Neural cell (in vitro differentiated cells): Measurements from ENCODE around the gene JADE2. TPM values are rescaled to one million over a fixed set of nuclear protein-coding genes. Genes with fewer than 3 reads are reported as not detected.

Experiments used
- H2AFZ ChIP-seq: fragments of 200-600, 300-800 bp; sonication (generic), shearing (Covaris generic); 2 replicates; pipeline ENCODE4 v1.6.0; 2014; ENCODE audit warnings: low read depth, mild to moderate bottlenecking, antibody characterized with exemption, low read length, moderate library complexity
- H3F3A ChIP-seq: fragments of 200-600 bp; shearing (Covaris generic); 2 replicates; pipeline ENCODE4 v1.6.1; 2016; ENCODE audit warnings: mild to moderate bottlenecking, moderate library complexity, mixed read lengths, antibody characterized with exemption, low read length; ENCODE audit not compliant: insufficient read depth, poor library complexity, severe bottlenecking
- H3K27ac ChIP-seq: fragments of 200-600, 300-800 bp; sonication (generic), shearing (Covaris generic); 2 replicates; pipeline ENCODE4 v1.5.1; 2014; ENCODE audit warnings: mild to moderate bottlenecking, low read length, moderate library complexity
- H3K27me3 ChIP-seq: fragments of 300-800, 200-600 bp; sonication (generic), shearing (Covaris generic); 2 replicates; pipeline ENCODE4 v1.6.0; 2014; ENCODE audit warnings: mild to moderate bottlenecking, low read depth, low read length, moderate library complexity; ENCODE audit not compliant: insufficient read depth
- H3K36me3 ChIP-seq: fragments of 300-800, 200-600 bp; sonication (generic), shearing (Covaris generic); 2 replicates; pipeline ENCODE4 v1.5.1; 2014; ENCODE audit warnings: mild to moderate bottlenecking, antibody characterized with exemption, low read length, moderate library complexity; ENCODE audit not compliant: insufficient read depth
- H3K4me2 ChIP-seq: fragments of 300-800, 200-600 bp; sonication (generic), shearing (Covaris generic); 2 replicates; pipeline ENCODE4 v1.6.0; 2014; ENCODE audit warnings: mild to moderate bottlenecking, low read length
- H3K4me3 ChIP-seq: fragments of 300-800, 200-600 bp; sonication (generic), shearing (Covaris generic); 2 replicates; pipeline ENCODE4 v1.5.1; 2014; ENCODE audit warnings: mild to moderate bottlenecking, low read length, moderate library complexity
- H3K79me2 ChIP-seq: fragments of 200-600 bp; shearing (Covaris generic); replicated peaks from 2 replicates; pipeline ENCODE4 v1.6.0; 2014; ENCODE audit warnings: mild to moderate bottlenecking, low read length, moderate library complexity; ENCODE audit not compliant: insufficient read depth
- H3K9ac ChIP-seq: fragments of 300-800, 200-600 bp; sonication (generic), shearing (Covaris generic); 2 replicates; pipeline ENCODE4 v1.6.1; 2016; ENCODE audit warnings: mild to moderate bottlenecking, low read length, mixed read lengths
- H3K9me2 ChIP-seq: fragments of 200-600 bp; shearing (Covaris generic); 2 replicates; pipeline ENCODE4 v1.6.1; 2016; ENCODE audit warnings: mild to moderate bottlenecking, low read length, mixed read lengths; ENCODE audit not compliant: insufficient read depth
- H3K9me3 ChIP-seq: fragments of 200-600, 300-800 bp; sonication (generic), shearing (Covaris generic); 2 replicates; pipeline ENCODE4 v1.6.1; 2016; ENCODE audit warnings: mild to moderate bottlenecking, mixed run types, low read length, moderate library complexity, mixed read lengths
- H4K20me1 ChIP-seq: fragments of 200-600 bp; shearing (Covaris generic); 2 replicates; pipeline ENCODE4 v1.6.1; 2016; ENCODE audit warnings: mild to moderate bottlenecking, mixed run types; ENCODE audit not compliant: insufficient read depth
- CTCF ChIP-seq: fragments of 450-650 bp; IDR thresholded peaks from 2 replicates; pipeline ENCODE4 v1.5.1; 2014; ENCODE audit warnings: antibody characterized with exemption, mild to moderate bottlenecking, moderate library complexity; ENCODE audit not compliant: poor library complexity, severe bottlenecking
- EP300 ChIP-seq: fragments of 450-650 bp; conservative IDR thresholded peaks from 2 replicates; pipeline ENCODE4 v1.6.1; 2014; ENCODE audit warnings: antibody characterized with exemption, mild to moderate bottlenecking, moderate library complexity; ENCODE audit not compliant: poor library complexity, severe bottlenecking
- EZH2 ChIP-seq: fragments of 200-600, 300-800 bp; shearing (Covaris generic), sonication (generic); IDR thresholded peaks from 2 replicates; pipeline ENCODE4 v1.6.1; 2014; ENCODE audit warnings: antibody characterized with exemption, low read length, borderline replicate concordance, mild to moderate bottlenecking; ENCODE audit not compliant: insufficient read depth, poor library complexity, severe bottlenecking
- MXI1 ChIP-seq: fragments of 450-650 bp; conservative IDR thresholded peaks from 2 replicates; pipeline ENCODE4 v1.6.1; 2014; ENCODE audit warnings: antibody characterized with exemption, mild to moderate bottlenecking; ENCODE audit not compliant: poor library complexity, severe bottlenecking
- POLR2AphosphoS5 ChIP-seq: IDR thresholded peaks from 2 replicates; pipeline ENCODE4 v1.6.1; 2012
- RAD21 ChIP-seq: fragments of 450-650 bp; conservative IDR thresholded peaks from 2 replicates; pipeline ENCODE4 v1.6.1; 2014; ENCODE audit warnings: antibody characterized with exemption, mild to moderate bottlenecking, moderate library complexity
- REST ChIP-seq: IDR thresholded peaks from 2 replicates; pipeline ENCODE4 v1.6.1; 2012; ENCODE audit warnings: borderline replicate concordance
- SMC3 ChIP-seq: fragments of 450-650 bp; conservative IDR thresholded peaks from 2 replicates; pipeline ENCODE4 v1.6.1; 2014; ENCODE audit warnings: antibody characterized with exemption, mild to moderate bottlenecking, moderate library complexity; ENCODE audit not compliant: poor library complexity
- TAF1 ChIP-seq: IDR thresholded peaks from 2 replicates; pipeline ENCODE4 v1.6.1; 2012; ENCODE audit warnings: low read depth
- polyA plus RNA-seq: library from polyadenylated mRNA; depleted of rRNA; stranded (reverse); fragments of >200 nt; gene quantifications from 2 replicates; pipeline ENCODE4 v1.2.3, GENCODE V29; 2014

The JADE2 gene
- polyA plus RNA-seq, 1 donor from 2014 or later = 1.9 TPM

- Histone ChIP-seq H4K20me1 (no peaks in the 10 kb centered on the region), H3F3A (no peaks in the 10 kb centered on the region), H2AFZ (no peak overlapping the region), H3K9me3 (no peaks in the 10 kb centered on the region), H3K79me2 (no peaks in the 10 kb centered on the region), H3K4me3 (no peak overlapping the region), H3K27ac (no peak overlapping the region), H3K9me2 (no peaks in the 10 kb centered on the region), H3K36me3 (no peaks in the 10 kb centered on the region), H3K4me2 (no peak overlapping the region), H3K9ac (no peak overlapping the region), H3K27me3 (no peaks in the 10 kb centered on the region)
- TF ChIP-seq POLR2AphosphoS5 = no peak
- TF ChIP-seq EZH2 = no peak
- no peak for TF ChIP-seq EP300
- no peak for TF ChIP-seq TAF1
- no peak for TF ChIP-seq RAD21
- no peak for TF ChIP-seq CTCF
- no peak for TF ChIP-seq REST
- no peak for TF ChIP-seq SMC3
- TF ChIP-seq MXI1 = no peak
Observed at GRCh38 chr5:134560698-134561097, 35.2 kb downstream of the JADE2 start.

- Histone ChIP-seq H3K9me2 (no peaks in the 10 kb centered on the region), H3K27me3 (no peaks in the 10 kb centered on the region), H3K9ac (no peak overlapping the region), H3F3A (no peaks in the 10 kb centered on the region), H3K9me3 (no peaks in the 10 kb centered on the region), H3K36me3 (no peaks in the 10 kb centered on the region), H4K20me1 (no peaks in the 10 kb centered on the region), H2AFZ (no peak overlapping the region), H3K79me2 (no peaks in the 10 kb centered on the region), H3K4me3 (no peak overlapping the region), H3K4me2 (no peak overlapping the region), H3K27ac (no peak overlapping the region)
- TF ChIP-seq SMC3 = no peak
- no peak for TF ChIP-seq CTCF
- no peak for TF ChIP-seq EZH2
- TF ChIP-seq POLR2AphosphoS5 = no peak
- TF ChIP-seq EP300 = no peak
Observed at GRCh38 chr5:134561871-134562296, 36.4 kb downstream of the JADE2 start.
